ENCODE results near the gene CYBRD1.

The CYBRD1 gene

GRCh38 chr2:171482308-171482707 is 40.0 kb upstream of the CYBRD1 start:
- CTCF ChIA-PET, result no interaction called here
- TF ChIP-seq HDGF (IDR thresholded peaks at IDR 0.05; ENCODE audit: borderline replicate concordance) (no peak), ARNT (IDR thresholded peaks at IDR 0.05) (no peak), SUZ12 (IDR thresholded peaks at IDR 0.05) (no peak), L3MBTL2 (conservative IDR thresholded peaks at IDR 0.05) (no peak), FOXA1 (IDR thresholded peaks at IDR 0.05) (no peak), TARDBP (IDR thresholded peaks at IDR 0.05) (no peak), PKNOX1 (IDR thresholded peaks at IDR 0.05) (no peak), FOXK2 (IDR thresholded peaks at IDR 0.05) (no peak), BHLHE40 (IDR thresholded peaks at IDR 0.05; ENCODE audit: borderline replicate concordance) (no peak), ZNF384 (IDR thresholded peaks at IDR 0.05) (no peak), NFRKB (IDR thresholded peaks at IDR 0.05) (no peak), FOXM1 (IDR thresholded peaks at IDR 0.05; ENCODE audit: borderline replicate concordance) (no peak), LEF1 (IDR thresholded peaks at IDR 0.05; ENCODE audit: borderline replicate concordance) (no peak)
- no peak for DNase-seq (ENCODE audit: extremely low spot score)
- POLR2A ChIA-PET, result no interaction called here

DNA sequence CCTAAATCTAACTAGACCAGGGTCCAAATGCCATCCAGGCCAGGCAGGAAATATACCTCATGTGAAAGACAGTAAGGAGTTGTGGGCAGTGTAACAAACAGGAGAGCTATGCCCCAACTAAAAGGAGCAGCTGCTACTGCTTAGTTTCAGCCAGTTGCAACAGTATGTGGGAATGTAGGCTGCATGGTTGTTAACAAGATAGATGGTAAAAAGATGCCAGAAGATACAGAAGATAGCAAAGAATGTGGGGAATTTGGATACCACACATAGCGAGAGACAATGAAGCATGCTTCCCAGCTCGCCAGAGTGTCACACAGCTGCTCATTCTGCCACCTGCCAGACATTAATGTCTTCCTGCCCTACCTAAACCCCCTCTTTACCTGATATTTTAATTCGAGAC is 39.4 kb upstream of the CYBRD1 start:
- ChIA-PET POLR2A (no interaction called here), CTCF (no interaction called here)
- no peak for DNase-seq (ENCODE audit: extremely low spot score)
- no peak for TF ChIP-seq HDGF (IDR thresholded peaks at IDR 0.05; ENCODE audit: borderline replicate concordance)
- no peak for TF ChIP-seq FOXA1 (IDR thresholded peaks at IDR 0.05)
- no peak for TF ChIP-seq LEF1 (IDR thresholded peaks at IDR 0.05; ENCODE audit: borderline replicate concordance)
- no peak for TF ChIP-seq TARDBP (IDR thresholded peaks at IDR 0.05)

DNA sequence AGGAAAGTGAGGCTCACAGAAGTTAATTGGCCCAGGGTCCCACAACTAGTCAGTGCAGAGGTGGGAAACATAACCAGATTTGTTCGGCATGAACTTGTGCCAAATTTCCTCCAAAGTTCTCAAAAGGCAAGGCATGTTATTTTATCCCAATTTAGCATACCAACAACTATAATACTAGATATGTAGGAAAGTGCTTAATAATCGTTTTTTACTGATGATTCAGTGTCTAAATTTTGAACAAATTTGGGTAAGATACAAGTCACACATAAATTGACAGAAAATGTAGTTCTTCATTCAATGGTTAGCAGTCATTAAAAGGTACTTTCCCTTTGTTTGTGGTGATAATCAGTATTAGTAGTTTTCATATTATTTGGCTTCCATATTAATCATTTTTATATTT is 38.5 kb upstream of the CYBRD1 start:
- TF ChIP-seq FOXM1 (IDR thresholded peaks at IDR 0.05; ENCODE audit: borderline replicate concordance), result no peak
- DNase-seq (ENCODE audit: extremely low spot score), result no peak
- CTCF ChIA-PET, result no interaction called here
- POLR2A ChIA-PET, result no interaction called here

GRCh38 chr2:171485116-171485515 is 37.2 kb upstream of the CYBRD1 start:
- POLR2A ChIA-PET, result no interaction called here
- no peak for DNase-seq (ENCODE audit: extremely low spot score)
- TF ChIP-seq LEF1 (IDR thresholded peaks at IDR 0.05; ENCODE audit: borderline replicate concordance) (no peak), FOXA1 (IDR thresholded peaks at IDR 0.05) (no peak), SP1 (IDR thresholded peaks at IDR 0.05) (no peak), FOXM1 (IDR thresholded peaks at IDR 0.05; ENCODE audit: borderline replicate concordance) (no peak), SUZ12 (IDR thresholded peaks at IDR 0.05) (no peak), ZNF384 (IDR thresholded peaks at IDR 0.05) (no peak)
- CTCF ChIA-PET, result no interaction called here

- TF ChIP-seq BHLHE40 (IDR thresholded peaks at IDR 0.05; ENCODE audit: borderline replicate concordance) (no peak), SUZ12 (IDR thresholded peaks at IDR 0.05) (no peak), LEF1 (IDR thresholded peaks at IDR 0.05; ENCODE audit: borderline replicate concordance) (no peak), PKNOX1 (IDR thresholded peaks at IDR 0.05) (no peak), L3MBTL2 (conservative IDR thresholded peaks at IDR 0.05) (no peak), FOXA1 (IDR thresholded peaks at IDR 0.05) (no peak), ELF4 (IDR thresholded peaks at IDR 0.05) (no peak), FOXK2 (IDR thresholded peaks at IDR 0.05) (no peak), SP1 (IDR thresholded peaks at IDR 0.05) (no peak), ARNT (IDR thresholded peaks at IDR 0.05) (no peak)
- ChIA-PET CTCF (interaction anchor here (0.7 kb wide), 1 partner anchor 119 kb away, joined by 3 read pairs; no protein-coding TSS in a partner anchor), POLR2A (no interaction called here)
- DNase-seq (ENCODE audit: extremely low spot score), result no peak
Observed at GRCh38 chr2:171487201-171487600, 35.1 kb upstream of the CYBRD1 start.

- ChIA-PET POLR2A (no interaction called here), CTCF (interaction anchor here (0.7 kb wide), 1 partner anchor 119 kb away, joined by 3 read pairs; no protein-coding TSS in a partner anchor)
- DNase-seq (ENCODE audit: extremely low spot score), result no peak
- TF ChIP-seq SP1 (IDR thresholded peaks at IDR 0.05), result no peak
- no peak for TF ChIP-seq SUZ12 (IDR thresholded peaks at IDR 0.05)
- no peak for TF ChIP-seq ELF4 (IDR thresholded peaks at IDR 0.05)
- no peak for TF ChIP-seq FOXM1 (IDR thresholded peaks at IDR 0.05; ENCODE audit: borderline replicate concordance)
- TF ChIP-seq LEF1 (IDR thresholded peaks at IDR 0.05; ENCODE audit: borderline replicate concordance), result no peak
- TF ChIP-seq FOXA1 (IDR thresholded peaks at IDR 0.05), result no peak
Observed at GRCh38 chr2:171487803-171488259, 34.4 kb upstream of the CYBRD1 start.

GRCh38 chr2:171490577-171490976 is 31.7 kb upstream of the CYBRD1 start:
- TF ChIP-seq PKNOX1 (IDR thresholded peaks at IDR 0.05) (no peak), ARNT (IDR thresholded peaks at IDR 0.05) (no peak), TARDBP (IDR thresholded peaks at IDR 0.05) (no peak)
- ChIA-PET CTCF (no interaction called here), POLR2A (no interaction called here)
- DNase-seq (ENCODE audit: extremely low spot score), result no peak

GRCh38 chr2:171491292-171491691 is 31.0 kb upstream of the CYBRD1 start:
- ChIA-PET CTCF (no interaction called here), POLR2A (no interaction called here)

More at GRCh38 chr2:171491292-171491691, 31.0 kb upstream of the CYBRD1 start:
- no peak for DNase-seq (ENCODE audit: extremely low spot score)
- TF ChIP-seq TARDBP (IDR thresholded peaks at IDR 0.05) (no peak), LEF1 (IDR thresholded peaks at IDR 0.05; ENCODE audit: borderline replicate concordance) (no peak), ELF4 (IDR thresholded peaks at IDR 0.05) (no peak), BHLHE40 (IDR thresholded peaks at IDR 0.05; ENCODE audit: borderline replicate concordance) (no peak), ZNF384 (IDR thresholded peaks at IDR 0.05) (no peak), CTBP1 (IDR thresholded peaks at IDR 0.05; ENCODE audit: borderline replicate concordance) (no peak), NFRKB (IDR thresholded peaks at IDR 0.05) (no peak), L3MBTL2 (conservative IDR thresholded peaks at IDR 0.05) (no peak), SUZ12 (IDR thresholded peaks at IDR 0.05) (no peak), FOXA1 (IDR thresholded peaks at IDR 0.05) (no peak), SP1 (IDR thresholded peaks at IDR 0.05) (no peak), FOXM1 (IDR thresholded peaks at IDR 0.05; ENCODE audit: borderline replicate concordance) (no peak), FOXK2 (IDR thresholded peaks at IDR 0.05) (no peak), ARNT (IDR thresholded peaks at IDR 0.05) (no peak), PKNOX1 (IDR thresholded peaks at IDR 0.05) (no peak), HDGF (IDR thresholded peaks at IDR 0.05; ENCODE audit: borderline replicate concordance) (no peak)

Measured in HEK293T (cell line).